NT2/D1 (cell line): ENCODE measurements around the gene PDSS2.
A peak's percentile ranks its signal among the peaks of the same experiment; 100 is the strongest.

Source experiments
- DNase-seq: peaks from one replicate; pipeline ENCODE4 v3.0.0-alpha.2; 2011; ENCODE audit warnings: low read depth, low spot score
- H3K27me3 ChIP-seq: 2 replicates; pipeline ENCODE4 v1.6.0; 2011; ENCODE audit warnings: mild to moderate bottlenecking; ENCODE audit not compliant: insufficient read length, insufficient read depth
- H3K36me3 ChIP-seq: 2 replicates; pipeline ENCODE4 v1.6.1; 2011; ENCODE audit warnings: mild to moderate bottlenecking, low read length, mixed read lengths; ENCODE audit not compliant: insufficient read depth, insufficient read length
- H3K4me1 ChIP-seq: 2 replicates; pipeline ENCODE4 v1.5.1; 2011; ENCODE audit not compliant: insufficient read depth, insufficient read length
- H3K4me3 ChIP-seq: 2 replicates; pipeline ENCODE4 v1.5.1; 2011; ENCODE audit warnings: low read depth; ENCODE audit not compliant: insufficient read length
- H3K9ac ChIP-seq: 2 replicates; pipeline ENCODE4 v1.6.0; 2011; ENCODE audit warnings: low read depth; ENCODE audit not compliant: insufficient read length
- H3K9me3 ChIP-seq: 2 replicates; pipeline ENCODE4 v1.5.1; 2011; ENCODE audit warnings: mild to moderate bottlenecking, low read length; ENCODE audit not compliant: insufficient read depth
- SUZ12 ChIP-seq: IDR thresholded peaks from 2 replicates; pipeline ENCODE4 v1.6.1; 2011; ENCODE audit not compliant: insufficient read length, insufficient read depth; ENCODE audit errors: extremely low read depth
- YY1 ChIP-seq: IDR thresholded peaks from 2 replicates; pipeline ENCODE4 v1.6.1; 2011; ENCODE audit not compliant: insufficient read length, insufficient read depth
- ZNF274 ChIP-seq: IDR thresholded peaks from 2 replicates; pipeline ENCODE4 v1.6.1; 2011; ENCODE audit warnings: mild to moderate bottlenecking, low read depth, low read length

PDSS2 gene

DNA sequence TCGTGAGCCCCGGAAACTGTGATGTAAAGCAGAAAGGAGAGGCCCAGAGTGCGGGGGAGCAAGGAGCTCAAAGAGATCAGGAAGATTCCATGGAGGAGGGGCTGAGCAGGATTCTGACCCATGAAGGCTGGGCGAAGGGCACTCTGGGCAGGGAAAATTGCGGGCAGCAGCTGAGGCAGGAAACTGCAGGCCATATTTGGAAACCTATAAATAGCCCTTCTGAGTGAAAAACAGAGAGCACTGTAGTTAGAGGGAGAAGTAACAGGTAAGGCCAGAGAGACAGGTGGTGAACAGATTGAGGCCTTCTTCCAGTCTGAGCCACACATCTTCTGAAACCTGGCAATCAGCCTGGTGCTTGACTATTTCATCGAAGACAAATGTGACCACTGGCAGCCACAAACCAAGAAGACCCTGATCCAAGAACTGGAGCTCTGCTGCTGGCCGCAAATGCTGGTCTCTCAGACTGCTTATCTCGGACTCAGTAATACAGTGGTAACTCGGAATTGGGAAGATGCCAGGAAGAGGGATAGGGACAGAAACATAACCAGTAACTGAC, 329.9 kb downstream of the PDSS2 start:
- DNase-seq: no peak
- Histone ChIP-seq H3K9me3 (no peaks in the 10 kb centered on the region), H3K36me3 (no peaks in the 10 kb centered on the region), H3K9ac (no peak overlapping the region), H3K27me3 (no peaks in the 10 kb centered on the region), H3K4me3 (no peak overlapping the region), H3K4me1 (peaks cover 5% of the 10 kb centered on the region)
- no peak for TF ChIP-seq YY1
- TF ChIP-seq SUZ12: no peak
- TF ChIP-seq ZNF274: no peak

DNA sequence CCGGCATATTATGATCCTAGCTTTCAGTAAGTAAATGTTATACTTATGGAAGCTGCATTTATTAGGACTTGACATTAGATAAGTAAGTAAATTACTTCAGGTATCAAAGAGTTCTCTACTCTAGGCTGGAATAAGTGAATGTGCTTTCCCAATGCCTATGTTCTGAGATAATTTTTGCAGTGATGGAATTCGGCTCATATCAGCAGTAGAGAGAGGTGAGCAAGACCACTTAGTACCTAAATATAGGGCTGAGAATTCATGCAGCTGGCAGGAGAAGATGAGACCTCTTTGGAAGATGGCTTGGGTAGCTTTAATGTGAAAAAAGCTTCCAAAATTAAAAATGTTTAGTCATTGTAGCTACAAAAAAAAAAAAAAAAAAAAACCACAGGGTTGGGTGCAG, 330.8 kb downstream of the PDSS2 start:
- no peak overlapping the region for H3K9ac ChIP-seq
- no peaks in the 10 kb centered on the region for H3K27me3 ChIP-seq
- no peak for DNase-seq
- no peak overlapping the region for H3K4me3 ChIP-seq
- TF ChIP-seq YY1: no peak
- no peak for TF ChIP-seq ZNF274
- TF ChIP-seq SUZ12: no peak
- no peaks in the 10 kb centered on the region for H3K36me3 ChIP-seq
- H3K4me1 ChIP-seq: peaks cover 5% of the 10 kb centered on the region
- no peaks in the 10 kb centered on the region for H3K9me3 ChIP-seq

DNA sequence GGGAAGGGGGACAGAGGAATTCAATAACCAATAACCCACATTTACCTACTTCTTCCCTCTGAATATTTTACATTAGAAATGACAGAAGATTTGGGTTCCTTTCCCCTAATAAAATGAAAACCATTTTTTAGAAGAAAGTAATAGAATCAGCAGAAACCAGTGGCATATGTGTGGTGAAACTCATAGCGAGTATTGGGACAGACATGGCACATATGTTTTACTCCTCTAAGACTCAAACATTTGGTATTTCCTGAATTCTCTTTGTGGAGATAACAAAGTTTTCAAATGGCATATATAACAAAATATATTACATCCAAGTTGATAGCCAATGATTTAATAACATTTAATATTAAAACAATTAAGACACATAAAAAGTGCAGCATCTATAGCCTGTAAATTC, 331.2 kb downstream of the PDSS2 start:
- DNase-seq: no peak
- TF ChIP-seq YY1: no peak
- TF ChIP-seq SUZ12: no peak
- TF ChIP-seq ZNF274: no peak
- H3K36me3 ChIP-seq: no peaks in the 10 kb centered on the region
- no peak overlapping the region for H3K4me3 ChIP-seq
- peaks cover 5% of the 10 kb centered on the region for H3K4me1 ChIP-seq
- H3K9ac ChIP-seq: no peak overlapping the region
- peaks cover 3% of the 10 kb centered on the region; the same call in 1 of the 2 replicates for H3K9me3 ChIP-seq
- no peaks in the 10 kb centered on the region for H3K27me3 ChIP-seq

DNA sequence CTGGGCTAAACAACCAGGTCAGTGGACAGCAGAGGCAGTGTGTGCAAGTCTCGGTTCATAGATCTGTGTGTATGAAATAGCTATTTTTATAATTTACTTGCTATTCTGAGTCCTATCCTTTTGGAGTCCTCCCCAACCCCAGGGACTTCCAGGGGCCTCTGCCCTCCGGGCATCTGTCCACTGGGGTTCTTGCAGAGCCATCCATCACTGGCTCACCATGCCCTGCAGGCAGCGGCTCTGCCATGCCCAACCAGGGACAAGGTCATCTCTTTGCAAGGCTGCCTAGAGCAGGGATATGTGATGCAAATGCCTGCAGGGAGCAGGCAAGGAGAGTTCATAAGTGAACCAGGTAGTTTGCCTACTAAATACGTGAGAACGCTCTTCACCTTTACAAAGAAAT, 333.6 kb downstream of the PDSS2 start:
- TF ChIP-seq ZNF274 (no peak), YY1 (no peak), SUZ12 (no peak)
- Histone ChIP-seq H3K4me1 (peaks cover 3% of the 10 kb centered on the region), H3K27me3 (no peaks in the 10 kb centered on the region), H3K9me3 (peaks cover 5% of the 10 kb centered on the region; the same call in 1 of the 2 replicates), H3K4me3 (no peak overlapping the region), H3K9ac (no peak overlapping the region), H3K36me3 (no peaks in the 10 kb centered on the region)
- DNase-seq: no peak

- Histone ChIP-seq H3K9me3 (peaks cover 5% of the 10 kb centered on the region; the same call in 1 of the 2 replicates), H3K9ac (no peak overlapping the region), H3K4me1 (peaks cover 3% of the 10 kb centered on the region), H3K36me3 (no peaks in the 10 kb centered on the region), H3K27me3 (no peaks in the 10 kb centered on the region), H3K4me3 (no peak overlapping the region)
- peak; percentile 76 for DNase-seq
- TF ChIP-seq ZNF274 (no peak), YY1 (no peak), SUZ12 (no peak)
These were observed 334.4 kb downstream of the PDSS2 start for GRCh38 chr6:107124934-107125348.

DNA sequence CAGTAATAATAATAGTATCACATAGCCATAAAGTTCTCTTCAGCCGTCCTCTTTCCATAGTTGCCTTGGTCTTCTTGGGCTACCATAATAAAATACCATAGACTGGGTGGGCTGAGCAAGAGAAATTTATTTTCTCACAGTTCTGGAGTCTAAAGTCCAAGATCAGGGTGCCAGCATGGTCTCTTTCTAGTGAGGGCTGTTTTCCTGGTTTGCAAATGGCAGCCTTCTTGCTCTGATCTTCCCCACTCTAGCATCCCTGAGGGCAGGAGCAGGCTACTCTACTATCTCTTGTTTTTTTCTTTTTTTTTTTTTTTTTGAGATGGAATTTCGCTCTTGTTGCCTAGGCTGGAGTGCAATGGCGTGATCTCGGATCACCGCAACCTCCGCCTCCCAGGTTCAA, 335.9 kb downstream of the PDSS2 start:
- Histone ChIP-seq H3K9me3 (peaks cover 5% of the 10 kb centered on the region; the same call in 1 of the 2 replicates), H3K4me1 (peaks cover 6% of the 10 kb centered on the region), H3K36me3 (no peaks in the 10 kb centered on the region), H3K9ac (no peak overlapping the region), H3K4me3 (no peak overlapping the region), H3K27me3 (no peaks in the 10 kb centered on the region)
- DNase-seq: no peak
- TF ChIP-seq SUZ12 (no peak), ZNF274 (no peak), YY1 (no peak)

DNA sequence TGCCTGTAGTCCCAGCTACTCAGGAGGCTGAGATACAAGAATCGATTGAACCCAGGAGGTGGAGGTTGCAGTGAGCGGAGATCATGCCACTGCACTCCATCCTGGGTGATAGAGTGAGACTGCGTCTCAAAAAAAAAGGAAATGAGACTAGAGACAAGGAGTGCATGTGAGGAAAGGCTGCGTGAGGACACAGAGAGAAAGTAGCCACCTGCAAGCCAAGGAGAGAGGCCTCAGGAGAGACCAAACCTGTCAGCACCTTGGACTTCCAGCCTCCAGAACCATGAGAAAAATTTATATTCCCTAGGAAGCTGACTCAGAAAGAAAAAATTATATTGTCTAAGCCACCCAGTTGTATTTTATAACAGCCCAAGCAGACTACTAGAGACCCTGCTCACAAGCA, 336.6 kb downstream of the PDSS2 start:
- Histone ChIP-seq H3K9me3 (peaks cover 5% of the 10 kb centered on the region; the same call in 1 of the 2 replicates), H3K36me3 (no peaks in the 10 kb centered on the region), H3K4me1 (peaks cover 6% of the 10 kb centered on the region), H3K9ac (no peak overlapping the region), H3K4me3 (no peak overlapping the region), H3K27me3 (no peaks in the 10 kb centered on the region)
- TF ChIP-seq SUZ12: no peak
- no peak for TF ChIP-seq YY1
- no peak for TF ChIP-seq ZNF274
- DNase-seq: no peak

- Histone ChIP-seq H3K9ac (no peak overlapping the region), H3K4me3 (no peak overlapping the region), H3K36me3 (no peaks in the 10 kb centered on the region), H3K27me3 (no peaks in the 10 kb centered on the region), H3K4me1 (peaks cover 6% of the 10 kb centered on the region), H3K9me3 (peaks cover 5% of the 10 kb centered on the region; the same call in 1 of the 2 replicates)
- no peak for DNase-seq
- TF ChIP-seq ZNF274 (no peak), YY1 (no peak), SUZ12 (no peak)
These were observed 337.3 kb downstream of the PDSS2 start for GRCh38 chr6:107121964-107122495.
